ENCODE measurements around the gene LCN10. TPM values are rescaled to one million over a fixed set of nuclear protein-coding genes. Genes with fewer than 3 reads are reported as not detected.

LCN10 gene
- total and polyA plus RNA-seq, 2 of the 13 experiments (the other 11 are each of a cell fraction or from before 2014, with no cell fraction given): 0.53 to 0.61 TPM

- TF ChIP-seq ATF7-NPFF (CRISPR knock-in tag; IDR thresholded peaks at IDR 0.05; ENCODE audit: low read depth): no peak
- TF ChIP-seq CAMTA2 (CRISPR knock-in tag; IDR thresholded peaks at IDR 0.05; ENCODE audit: borderline replicate concordance): no peak
- TF ChIP-seq PAF1 (CRISPR knock-in tag; IDR thresholded peaks at IDR 0.05): no peak
- TF ChIP-seq, protein P1, sequence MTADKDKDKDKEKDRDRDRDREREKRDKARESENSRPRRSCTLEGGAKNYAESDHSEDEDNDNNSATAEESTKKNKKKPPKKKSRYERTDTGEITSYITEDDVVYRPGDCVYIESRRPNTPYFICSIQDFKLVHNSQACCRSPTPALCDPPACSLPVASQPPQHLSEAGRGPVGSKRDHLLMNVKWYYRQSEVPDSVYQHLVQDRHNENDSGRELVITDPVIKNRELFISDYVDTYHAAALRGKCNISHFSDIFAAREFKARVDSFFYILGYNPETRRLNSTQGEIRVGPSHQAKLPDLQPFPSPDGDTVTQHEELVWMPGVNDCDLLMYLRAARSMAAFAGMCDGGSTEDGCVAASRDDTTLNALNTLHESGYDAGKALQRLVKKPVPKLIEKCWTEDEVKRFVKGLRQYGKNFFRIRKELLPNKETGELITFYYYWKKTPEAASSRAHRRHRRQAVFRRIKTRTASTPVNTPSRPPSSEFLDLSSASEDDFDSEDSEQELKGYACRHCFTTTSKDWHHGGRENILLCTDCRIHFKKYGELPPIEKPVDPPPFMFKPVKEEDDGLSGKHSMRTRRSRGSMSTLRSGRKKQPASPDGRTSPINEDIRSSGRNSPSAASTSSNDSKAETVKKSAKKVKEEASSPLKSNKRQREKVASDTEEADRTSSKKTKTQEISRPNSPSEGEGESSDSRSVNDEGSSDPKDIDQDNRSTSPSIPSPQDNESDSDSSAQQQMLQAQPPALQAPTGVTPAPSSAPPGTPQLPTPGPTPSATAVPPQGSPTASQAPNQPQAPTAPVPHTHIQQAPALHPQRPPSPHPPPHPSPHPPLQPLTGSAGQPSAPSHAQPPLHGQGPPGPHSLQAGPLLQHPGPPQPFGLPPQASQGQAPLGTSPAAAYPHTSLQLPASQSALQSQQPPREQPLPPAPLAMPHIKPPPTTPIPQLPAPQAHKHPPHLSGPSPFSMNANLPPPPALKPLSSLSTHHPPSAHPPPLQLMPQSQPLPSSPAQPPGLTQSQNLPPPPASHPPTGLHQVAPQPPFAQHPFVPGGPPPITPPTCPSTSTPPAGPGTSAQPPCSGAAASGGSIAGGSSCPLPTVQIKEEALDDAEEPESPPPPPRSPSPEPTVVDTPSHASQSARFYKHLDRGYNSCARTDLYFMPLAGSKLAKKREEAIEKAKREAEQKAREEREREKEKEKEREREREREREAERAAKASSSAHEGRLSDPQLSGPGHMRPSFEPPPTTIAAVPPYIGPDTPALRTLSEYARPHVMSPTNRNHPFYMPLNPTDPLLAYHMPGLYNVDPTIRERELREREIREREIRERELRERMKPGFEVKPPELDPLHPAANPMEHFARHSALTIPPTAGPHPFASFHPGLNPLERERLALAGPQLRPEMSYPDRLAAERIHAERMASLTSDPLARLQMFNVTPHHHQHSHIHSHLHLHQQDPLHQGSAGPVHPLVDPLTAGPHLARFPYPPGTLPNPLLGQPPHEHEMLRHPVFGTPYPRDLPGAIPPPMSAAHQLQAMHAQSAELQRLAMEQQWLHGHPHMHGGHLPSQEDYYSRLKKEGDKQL (CRISPR knock-in tag; IDR thresholded peaks at IDR 0.05; ENCODE audit: low read depth): no peak
- TF ChIP-seq MTA3 (CRISPR knock-in tag; IDR thresholded peaks at IDR 0.05): no peak
- no peak for TF ChIP-seq SP2 (CRISPR knock-in tag; IDR thresholded peaks at IDR 0.05)
- TF ChIP-seq AHR (CRISPR knock-in tag; IDR thresholded peaks at IDR 0.05): no peak
- no peak for TF ChIP-seq ZNF589 (CRISPR knock-in tag; conservative IDR thresholded peaks at IDR 0.05)
- no peak; the same call in 1 of the 2 replicates for TF ChIP-seq SMYD3 (CRISPR knock-in tag; IDR thresholded peaks at IDR 0.05)
- TF ChIP-seq ZNF703 (CRISPR knock-in tag; IDR thresholded peaks at IDR 0.05; ENCODE audit: borderline replicate concordance): no peak
- TF ChIP-seq, protein P2, sequence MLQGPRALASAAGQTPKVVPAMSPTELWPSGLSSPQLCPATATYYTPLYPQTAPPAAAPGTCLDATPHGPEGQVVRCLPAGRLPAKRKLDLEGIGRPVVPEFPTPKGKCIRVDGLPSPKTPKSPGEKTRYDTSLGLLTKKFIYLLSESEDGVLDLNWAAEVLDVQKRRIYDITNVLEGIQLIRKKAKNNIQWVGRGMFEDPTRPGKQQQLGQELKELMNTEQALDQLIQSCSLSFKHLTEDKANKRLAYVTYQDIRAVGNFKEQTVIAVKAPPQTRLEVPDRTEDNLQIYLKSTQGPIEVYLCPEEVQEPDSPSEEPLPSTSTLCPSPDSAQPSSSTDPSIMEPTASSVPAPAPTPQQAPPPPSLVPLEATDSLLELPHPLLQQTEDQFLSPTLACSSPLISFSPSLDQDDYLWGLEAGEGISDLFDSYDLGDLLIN (CRISPR knock-in tag; IDR thresholded peaks at IDR 0.05; ENCODE audit: borderline replicate concordance): no peak
- TF ChIP-seq HOMEZ (CRISPR knock-in tag; IDR thresholded peaks at IDR 0.05; ENCODE audit: low read depth): no peak
- 0 out of 2 replicates have a peak, but pooled peaks have one; percentile 68 for TF ChIP-seq GZF1 (CRISPR knock-in tag; IDR thresholded peaks at IDR 0.05)
- peak; percentile 73 for TF ChIP-seq KDM2A (CRISPR knock-in tag; IDR thresholded peaks at IDR 0.05; ENCODE audit: borderline replicate concordance, low read depth)
- TF ChIP-seq SRY (CRISPR knock-in tag; IDR thresholded peaks at IDR 0.05): 0 out of 2 replicates have a peak, but pooled peaks have one; percentile 4
- TF ChIP-seq ZNF781 (CRISPR knock-in tag; IDR thresholded peaks at IDR 0.05; ENCODE audit: borderline replicate concordance, not compliant biosample characterization): peak; percentile 47
- TF ChIP-seq NCOA1 (CRISPR knock-in tag; IDR thresholded peaks at IDR 0.05): no peak
- TF ChIP-seq NFIC (IDR thresholded peaks at IDR 0.05; ENCODE audit: low read length): no peak
- no peak for TF ChIP-seq ZNF782 (CRISPR knock-in tag; IDR thresholded peaks at IDR 0.05; ENCODE audit: borderline replicate concordance)
- TF ChIP-seq ATF4 (CRISPR knock-in tag; IDR thresholded peaks at IDR 0.05): no peak
- TF ChIP-seq TBL1XR1 (IDR thresholded peaks at IDR 0.05; ENCODE audit: borderline replicate concordance, low read length, partially characterized antibody): no peak
Observed at GRCh38 chr9:136787690-136788400, 45.1 kb upstream of the LCN10 start (continued).
